HUES64 (cell line): ENCODE data around the gene FBXL16.

Source experiments
- H3K27ac ChIP-seq: 2 replicates; pipeline ENCODE4 v1.7.0; 2013; ENCODE audit warnings: low read depth, low read length, inconsistent platforms
- H3K27me3 ChIP-seq: 2 replicates; pipeline ENCODE4 v1.6.1; 2013; ENCODE audit warnings: mild to moderate bottlenecking, low read length; ENCODE audit not compliant: insufficient read depth
- H3K36me3 ChIP-seq: 2 replicates; pipeline ENCODE4 v1.6.1; 2013; ENCODE audit warnings: mild to moderate bottlenecking, low read length; ENCODE audit not compliant: insufficient read depth
- H3K4me1 ChIP-seq: 2 replicates; pipeline ENCODE4 v1.6.1; 2013; ENCODE audit warnings: mild to moderate bottlenecking, low read length, moderate library complexity; ENCODE audit not compliant: insufficient read depth
- H3K4me3 ChIP-seq: 2 replicates; pipeline ENCODE4 v1.5.1; 2013; ENCODE audit warnings: mild to moderate bottlenecking, low read length, moderate library complexity
- H3K9ac ChIP-seq: 2 replicates; pipeline ENCODE4 v1.6.1; 2013; ENCODE audit warnings: mild to moderate bottlenecking, low read depth, low read length
- H3K9me3 ChIP-seq: 2 replicates; pipeline ENCODE4 v1.6.1; 2013; ENCODE audit warnings: low read depth, low read length; ENCODE audit not compliant: insufficient read depth
- WGBS: fragments of 150-250, 120-280 bp; methylation state at CpG from one replicate; pipeline ENCODE4 v1.1.7; 2013; ENCODE audit warnings: missing lambda C conversion rate; 5-methylcytosine and 5-hydroxymethylcytosine counted together

Gene FBXL16

DNA sequence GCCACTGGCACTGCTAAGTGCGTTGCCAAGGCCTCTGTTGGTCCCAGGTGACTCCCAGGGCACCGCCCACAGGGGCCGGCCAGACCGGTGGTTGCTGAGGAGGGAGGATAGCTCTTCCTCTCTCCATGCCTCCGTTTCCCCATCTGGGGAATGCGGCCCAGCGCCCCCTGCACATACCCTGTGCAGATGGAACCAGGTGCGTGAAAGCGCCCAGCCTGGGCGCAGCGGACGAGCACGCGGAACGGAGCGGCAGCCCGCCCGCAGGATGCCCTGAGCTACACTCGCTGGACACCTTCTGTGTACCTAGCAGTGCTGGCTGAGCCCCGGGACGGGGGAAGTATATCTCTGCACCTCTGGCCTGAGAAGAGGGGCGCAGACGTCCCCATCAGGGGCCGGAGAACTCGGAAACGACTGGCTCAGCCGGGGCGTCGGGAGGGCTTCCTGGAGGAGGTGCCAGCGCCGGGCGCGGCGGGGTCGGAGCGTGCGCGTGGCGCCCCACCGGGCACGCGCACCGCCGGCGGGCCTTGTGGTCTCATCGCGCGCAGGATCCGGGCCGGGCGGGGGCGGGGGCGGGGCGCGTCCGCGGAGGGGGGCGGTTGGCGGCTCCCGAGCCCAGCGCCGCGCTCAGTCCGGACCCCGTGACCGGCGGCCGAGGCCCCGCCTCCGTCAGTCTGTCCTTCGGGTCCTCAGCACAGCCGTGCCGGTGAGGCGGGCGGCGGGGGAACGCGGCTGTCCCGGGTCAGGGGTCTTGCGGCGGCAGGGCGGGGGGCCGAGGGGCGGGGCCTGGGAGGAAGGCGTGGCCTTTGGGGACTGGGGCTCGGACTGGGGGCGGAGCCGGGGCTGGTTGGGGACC, 21.1 kb upstream of the FBXL16 start, which contains the start of the genes CCDC78 and HAGHL:
CCDC78 (minus strand) TSS at position 6 of the 853 bp plus-strand sequence. CDS start 76 bp downstream, outside the sequence.
HAGHL (plus strand) TSS at position 669 of the 853 bp plus-strand sequence. CDS start 404 bp downstream, outside the sequence.
- 3% methylated on average over 88 of the region's 88 CpGs for WGBS
- H3K27me3 ChIP-seq, result peaks cover 24% of the 10 kb centered on the region
- peak within 1 kb of the TSS; percentile 64 for H3K4me3 ChIP-seq
- H3K9ac ChIP-seq, result peak within 1 kb of the TSS; percentile 60
- no peaks in the 10 kb centered on the region for H3K9me3 ChIP-seq
- H3K36me3 ChIP-seq, result peaks cover 7% of the 10 kb centered on the region; the same call in 1 of the 2 replicates
- H3K4me1 ChIP-seq, result no peaks in the 10 kb centered on the region; the same call in 1 of the 2 replicates
- H3K27ac ChIP-seq, result peak within 1 kb of the TSS; percentile 60; the same call in 1 of the 2 replicates

DNA sequence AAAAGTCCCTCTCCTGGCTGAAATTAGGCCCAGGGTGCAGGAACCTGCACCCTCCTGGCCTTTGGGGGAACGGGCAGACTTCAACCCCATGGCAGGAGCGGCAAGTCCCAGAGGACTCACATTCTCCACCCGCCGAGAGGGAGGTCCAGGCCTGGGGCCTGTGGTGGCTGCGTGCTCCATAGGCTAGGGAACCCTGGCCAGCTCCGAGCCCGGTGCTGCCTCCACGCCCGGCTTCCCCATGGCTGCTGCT, 20.5 kb upstream of the FBXL16 start:
- Histone ChIP-seq H3K9ac (peak overlapping the region; percentile 60; the same call in 1 of the 2 replicates), H3K9me3 (no peaks in the 10 kb centered on the region), H3K36me3 (peaks cover 5% of the 10 kb centered on the region; the same call in 1 of the 2 replicates), H3K4me1 (no peaks in the 10 kb centered on the region; the same call in 1 of the 2 replicates), H3K4me3 (peak overlapping the region; percentile 63), H3K27ac (no peak overlapping the region; the same call in 1 of the 2 replicates), H3K27me3 (peaks cover 24% of the 10 kb centered on the region)
- whole genome bisulfite sequencing, result 39% methylated on average over 9 of the region's 9 CpGs

DNA sequence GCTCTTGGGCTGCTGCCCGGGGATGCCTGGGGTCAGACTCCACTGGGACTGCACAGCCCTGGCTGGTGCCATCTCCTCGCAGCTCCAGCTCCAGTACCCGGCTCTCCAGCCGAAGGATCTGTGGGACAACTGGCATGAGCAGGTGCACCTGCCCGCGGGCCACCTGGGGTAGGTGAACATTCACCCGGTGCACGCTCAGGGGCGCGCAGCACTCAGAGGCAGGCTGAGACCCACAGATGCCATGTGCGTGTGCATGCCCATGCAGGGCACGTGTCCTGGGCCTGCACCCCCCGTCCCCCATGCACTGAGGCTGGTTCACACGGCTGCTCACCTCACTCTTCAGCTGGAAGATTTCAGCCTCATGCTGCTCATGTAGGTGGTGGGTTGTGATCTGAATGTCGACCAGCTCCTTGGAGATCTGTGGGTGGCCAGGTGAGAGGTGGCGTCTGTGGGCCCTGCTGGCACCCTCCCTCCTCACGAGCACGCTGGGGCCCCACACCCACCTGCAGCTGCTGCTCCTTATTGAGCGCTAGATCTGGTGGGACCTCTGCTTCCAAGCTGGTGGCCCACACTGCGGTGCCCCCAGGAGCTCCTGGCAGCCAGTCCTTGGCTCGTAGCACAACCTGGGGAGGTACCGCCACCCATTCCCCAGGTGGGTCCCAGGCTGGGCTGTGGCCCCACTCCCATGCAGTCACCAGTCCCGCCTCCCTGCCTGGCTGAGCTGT, 20.0 kb upstream of the FBXL16 start:
- WGBS, result 91% methylated on average over 22 of the region's 23 CpGs
- Histone ChIP-seq H3K4me1 (no peaks in the 10 kb centered on the region; the same call in 1 of the 2 replicates), H3K9ac (no peak overlapping the region), H3K9me3 (no peaks in the 10 kb centered on the region), H3K36me3 (peaks cover 5% of the 10 kb centered on the region; the same call in 1 of the 2 replicates), H3K4me3 (no peak overlapping the region), H3K27me3 (peaks cover 24% of the 10 kb centered on the region), H3K27ac (no peak overlapping the region)

DNA sequence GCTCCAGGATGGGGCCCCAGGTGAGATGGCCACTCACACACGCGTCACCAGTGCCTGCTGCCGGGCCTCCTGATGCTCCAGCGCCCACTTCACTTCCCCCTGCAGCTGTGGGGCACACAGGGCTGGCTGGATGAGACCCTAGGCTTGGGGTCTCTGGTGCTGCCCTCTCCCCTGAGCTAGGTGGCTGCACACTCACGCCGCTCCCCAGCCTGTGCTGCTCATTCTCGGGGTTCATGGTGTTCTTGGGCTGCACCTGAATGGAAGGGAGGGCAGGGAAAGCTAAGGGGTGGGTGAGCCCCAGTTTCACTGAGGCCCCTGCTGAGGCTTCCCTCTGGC, 19.4 kb upstream of the FBXL16 start:
- H3K9ac ChIP-seq, result no peak overlapping the region
- H3K36me3 ChIP-seq, result peaks cover 5% of the 10 kb centered on the region; the same call in 1 of the 2 replicates
- peaks cover 3% of the 10 kb centered on the region; the same call in 1 of the 2 replicates for H3K4me1 ChIP-seq
- H3K27me3 ChIP-seq, result peaks cover 24% of the 10 kb centered on the region
- WGBS, result 88% methylated on average over 7 of the region's 7 CpGs
- H3K9me3 ChIP-seq, result no peaks in the 10 kb centered on the region
- no peak overlapping the region for H3K27ac ChIP-seq
- H3K4me3 ChIP-seq, result no peak overlapping the region

DNA sequence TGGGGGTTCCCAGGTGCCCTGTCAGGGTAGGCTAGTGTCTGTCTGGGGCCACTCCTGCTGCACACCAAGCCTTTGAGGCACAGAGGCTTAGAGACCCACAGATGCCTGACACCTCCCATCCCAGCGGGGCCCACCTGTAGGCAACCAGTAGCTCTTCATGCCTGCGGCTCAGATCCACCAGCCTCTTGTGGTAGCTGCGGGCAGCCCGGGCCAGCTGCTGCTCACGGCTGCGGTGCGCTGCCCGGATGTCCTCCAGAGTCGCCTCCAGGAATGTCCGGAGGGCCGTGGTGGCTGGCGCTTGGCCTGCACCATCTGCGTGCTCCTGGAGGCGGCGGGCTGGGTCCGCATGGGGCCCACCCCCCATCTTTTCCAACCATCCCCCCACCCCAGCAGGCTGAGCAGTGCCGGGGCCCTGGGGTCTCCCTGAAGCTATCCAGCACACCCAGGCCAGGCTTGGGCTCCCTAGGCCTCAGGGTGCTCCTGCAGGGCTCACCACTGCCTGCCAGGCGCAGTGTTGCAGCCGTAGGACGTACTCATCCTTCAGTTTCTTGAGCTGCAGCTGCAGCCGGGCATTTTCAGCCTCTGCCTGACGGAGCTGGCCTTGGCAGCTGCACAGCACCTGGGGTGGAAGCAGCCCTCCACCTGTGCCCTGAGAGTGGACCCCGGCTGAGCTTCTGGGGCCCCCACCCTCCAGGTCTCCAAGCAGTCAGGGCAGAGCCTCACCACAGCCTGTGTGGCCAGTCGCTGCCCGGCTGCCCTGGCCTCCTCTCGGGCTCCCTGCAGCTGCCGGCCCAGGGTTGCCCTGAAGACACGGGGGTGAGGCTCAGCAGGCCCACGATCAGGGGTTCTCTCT, 18.8 kb upstream of the FBXL16 start:
- no peak overlapping the region for H3K9ac ChIP-seq
- peaks cover 24% of the 10 kb centered on the region for H3K27me3 ChIP-seq
- peaks cover 6% of the 10 kb centered on the region; the same call in 1 of the 2 replicates for H3K4me1 ChIP-seq
- no peak overlapping the region for H3K4me3 ChIP-seq
- H3K36me3 ChIP-seq, result peaks cover 5% of the 10 kb centered on the region; the same call in 1 of the 2 replicates
- H3K9me3 ChIP-seq, result no peaks in the 10 kb centered on the region
- H3K27ac ChIP-seq, result no peak overlapping the region
- WGBS, result 87% methylated on average over 29 of the region's 29 CpGs

DNA sequence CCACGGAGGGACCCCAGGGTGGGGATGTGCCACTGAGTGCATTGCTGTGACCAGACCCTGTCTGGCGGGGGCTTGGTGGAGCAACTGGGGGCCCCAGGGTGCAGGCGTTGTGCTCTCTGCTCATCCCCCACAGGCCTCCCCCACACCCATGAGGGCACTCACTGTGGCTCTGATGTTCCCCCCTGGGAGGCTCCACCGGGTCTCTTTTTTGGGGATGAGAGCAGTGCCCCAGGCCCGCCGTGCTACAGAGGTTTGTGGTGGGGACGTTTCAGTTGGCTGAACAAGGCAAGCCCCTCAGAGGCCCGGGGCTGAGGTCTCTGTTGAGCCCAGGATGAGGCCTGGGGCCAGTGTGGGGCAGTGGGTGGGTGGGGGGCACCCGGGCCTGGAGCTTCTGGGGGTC, 18.1 kb upstream of the FBXL16 start:
- H3K27ac ChIP-seq, result no peak overlapping the region
- 93% methylated on average over 9 of the region's 9 CpGs for WGBS
- no peak overlapping the region for H3K9ac ChIP-seq
- H3K9me3 ChIP-seq, result no peaks in the 10 kb centered on the region
- H3K27me3 ChIP-seq, result peaks cover 24% of the 10 kb centered on the region
- H3K4me3 ChIP-seq, result no peak overlapping the region
- peaks cover 6% of the 10 kb centered on the region; the same call in 1 of the 2 replicates for H3K4me1 ChIP-seq
- H3K36me3 ChIP-seq, result peaks cover 5% of the 10 kb centered on the region; the same call in 1 of the 2 replicates

DNA sequence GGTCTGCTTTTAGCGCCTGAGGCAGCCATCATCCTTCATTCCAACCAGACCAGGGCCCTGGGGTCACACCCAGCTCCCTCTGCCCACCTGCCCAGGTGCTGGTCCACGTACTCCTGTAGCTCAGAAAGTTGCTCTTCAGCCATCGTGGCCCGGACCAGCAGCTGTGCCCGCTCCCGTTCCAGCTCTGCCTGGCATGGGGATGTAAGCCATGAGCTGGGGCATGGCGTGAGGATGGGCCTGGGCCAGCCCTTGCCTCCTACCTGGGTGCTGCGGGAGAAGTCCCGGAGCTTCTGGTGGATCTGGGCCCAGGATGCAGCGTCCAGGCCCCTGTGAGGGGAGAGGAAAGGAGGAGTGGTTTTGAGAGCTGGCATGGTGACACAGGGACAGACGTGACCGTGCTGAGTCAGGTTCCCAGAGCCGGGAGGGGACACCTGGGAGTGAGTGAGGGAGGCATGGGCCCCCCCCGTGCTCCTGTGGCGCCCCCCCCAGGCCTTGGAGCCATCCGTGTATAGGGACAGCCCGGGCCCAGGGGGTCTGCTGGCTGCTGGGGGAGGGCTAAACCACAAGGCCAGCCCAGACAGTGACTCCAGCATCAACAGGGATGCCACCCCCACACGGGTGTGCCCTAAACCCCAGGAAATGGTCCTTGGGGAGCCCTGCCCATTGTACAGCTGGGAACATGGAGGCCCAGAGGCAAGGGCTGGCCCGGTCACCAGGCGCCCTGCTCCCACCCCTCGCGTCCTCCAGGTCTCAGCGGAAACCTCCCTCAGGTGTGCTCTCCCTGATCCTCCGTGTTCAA, 17.4 kb upstream of the FBXL16 start:
- H3K27me3 ChIP-seq, result peaks cover 26% of the 10 kb centered on the region
- H3K36me3 ChIP-seq, result peaks cover 5% of the 10 kb centered on the region; the same call in 1 of the 2 replicates
- 93% methylated on average over 24 of the region's 24 CpGs for WGBS
- H3K9ac ChIP-seq, result no peak overlapping the region
- H3K27ac ChIP-seq, result no peak overlapping the region
- peaks cover 6% of the 10 kb centered on the region; the same call in 1 of the 2 replicates for H3K4me1 ChIP-seq
- no peaks in the 10 kb centered on the region for H3K9me3 ChIP-seq
- H3K4me3 ChIP-seq, result no peak overlapping the region

DNA sequence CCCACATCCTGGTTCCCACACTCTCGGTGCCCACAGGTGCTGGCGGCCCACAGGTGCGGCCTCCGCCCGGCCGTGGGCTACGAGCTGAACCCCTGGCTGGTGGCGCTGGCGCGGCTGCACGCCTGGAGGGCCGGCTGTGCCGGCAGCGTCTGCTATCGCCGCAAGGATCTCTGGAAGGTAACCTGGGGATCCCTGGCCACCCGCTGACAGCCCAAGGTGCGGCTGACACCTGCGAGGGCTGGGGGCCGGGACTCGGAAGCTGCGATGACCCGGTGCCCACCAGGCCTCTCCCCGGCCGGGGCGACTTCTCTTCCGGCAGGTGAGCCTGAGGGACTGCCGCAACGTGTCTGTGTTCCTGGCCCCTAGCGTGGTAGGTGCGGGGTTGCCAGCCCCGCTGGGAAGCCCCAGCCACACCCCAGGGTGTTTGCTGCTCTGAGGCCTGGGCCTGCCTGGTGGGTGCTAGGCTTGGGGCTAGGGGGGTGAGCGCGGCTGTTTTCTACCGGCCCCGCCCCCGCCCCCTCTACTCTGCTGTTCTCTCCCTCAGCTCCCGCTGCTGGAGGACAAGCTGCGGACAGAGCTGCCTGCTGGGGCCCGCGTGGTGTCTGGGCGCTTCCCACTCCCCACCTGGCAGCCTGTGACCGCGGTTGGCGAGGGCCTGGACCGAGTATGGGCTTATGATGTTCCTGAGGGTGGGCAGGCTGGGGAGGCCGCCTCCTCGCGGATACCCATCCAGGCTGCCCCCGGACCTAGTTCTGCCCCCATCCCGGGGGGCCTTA, 16.4 kb upstream of the FBXL16 start:
- whole genome bisulfite sequencing, result 91% methylated on average over 51 of the region's 51 CpGs
- Histone ChIP-seq H3K36me3 (peaks cover 5% of the 10 kb centered on the region; the same call in 1 of the 2 replicates), H3K27me3 (peaks cover 20% of the 10 kb centered on the region), H3K9ac (no peak overlapping the region; the same call in 1 of the 2 replicates), H3K4me1 (peaks cover 6% of the 10 kb centered on the region; the same call in 1 of the 2 replicates), H3K4me3 (peak overlapping the region; percentile 93), H3K9me3 (no peaks in the 10 kb centered on the region), H3K27ac (no peak overlapping the region)

DNA sequence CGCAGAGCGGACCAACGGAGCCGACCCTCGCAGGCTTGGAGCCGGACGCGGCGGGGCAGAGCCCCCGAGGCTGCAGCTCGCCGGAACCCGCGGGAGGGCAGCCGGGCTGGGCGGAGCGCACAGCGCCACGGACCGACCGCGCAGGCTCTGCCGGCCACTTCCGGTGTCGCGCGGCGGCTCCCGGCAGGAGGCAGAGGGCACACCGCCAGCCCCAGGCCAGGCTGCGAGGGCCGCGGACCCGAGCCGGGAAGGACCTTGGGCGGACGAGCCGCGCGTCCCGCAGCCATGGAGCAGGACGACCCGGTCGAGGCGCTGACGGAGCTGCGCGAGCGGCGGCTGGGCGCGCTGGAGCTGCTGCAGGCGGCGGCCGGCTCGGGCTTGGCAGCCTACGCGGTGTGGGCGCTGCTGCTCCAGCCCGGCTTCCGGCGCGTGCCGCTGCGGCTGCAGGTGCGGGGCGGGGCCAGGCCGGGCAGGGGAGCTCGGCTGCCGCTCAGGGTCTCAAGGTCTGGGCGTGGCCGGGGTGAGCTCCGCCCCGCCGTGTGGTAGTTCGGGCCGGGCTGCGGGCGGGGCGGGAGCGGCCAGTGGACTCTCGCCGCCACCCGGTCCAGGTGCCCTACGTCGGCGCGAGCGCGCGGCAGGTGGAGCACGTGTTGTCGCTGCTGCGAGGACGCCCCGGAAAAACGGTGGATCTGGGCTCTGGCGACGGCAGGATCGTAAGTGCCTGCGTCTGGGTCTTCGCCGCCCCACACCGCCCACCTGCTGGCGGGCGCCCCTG, 15.6 kb upstream of the FBXL16 start, which contains the start of gene ANTKMT:
ANTKMT (plus strand) TSS at position 157 of the 775 bp plus-strand sequence; CDS start at position 286, 129 bp downstream.
- peak within 1 kb of the TSS; percentile 94 for H3K9ac ChIP-seq
- peaks cover 14% of the 10 kb centered on the region; the same call in 1 of the 2 replicates for H3K4me1 ChIP-seq
- 9% methylated on average over 106 of the region's 106 CpGs for WGBS
- H3K9me3 ChIP-seq, result no peaks in the 10 kb centered on the region
- peaks cover 23% of the 10 kb centered on the region for H3K27me3 ChIP-seq
- H3K4me3 ChIP-seq, result peak within 1 kb of the TSS; percentile 93
- peaks cover 5% of the 10 kb centered on the region; the same call in 1 of the 2 replicates for H3K36me3 ChIP-seq
- H3K27ac ChIP-seq, result peak within 1 kb of the TSS; percentile 94
